Transverse colon (tissue), 4 donors: Measurements from ENCODE around the gene CCL3.
"Not testable (repeated sequence)": the region's sequence is repeated elsewhere in the genome, so short reads cannot be mapped to it uniquely, and the experiment has no call there.

Source experiments
- EP300 ChIP-seq: sonication (generic); formaldehyde crosslinking; IDR thresholded peaks from one replicate; pipeline ENCODE4 v1.6.1; 2017; ENCODE audit warnings: antibody characterized with exemption, low read depth
- POLR2A ChIP-seq: fragments of 450-650 bp; IDR thresholded peaks from one replicate; pipeline ENCODE4 v1.6.1; 2016; ENCODE audit warnings: antibody characterized with exemption, mild to moderate bottlenecking, moderate library complexity
- POLR2AphosphoS5 ChIP-seq, 3 donors: sonication (generic); formaldehyde crosslinking; IDR thresholded peaks; one replicate each; pipeline ENCODE4 v1.6.1; 2016; ENCODE audit warnings: antibody characterized with exemption in 3 of 3
- TF ChIP-seq, protein P1 (sequence below), 5 experiments: fragments of 200-600 bp in 3 of 5; fragments of 450-650 bp in 2 of 5; sonication (generic) in 3 of 5; IDR thresholded peaks; 1 replicate in 2 of 5; 2 replicates in 3 of 5; pipeline ENCODE4 v1.5.1; 2016 to 2017; ENCODE audit warnings: antibody characterized with exemption in 5 of 5, inconsistent platforms in 3 of 5, mild to moderate bottlenecking in 2 of 5, moderate library complexity in 1 of 5

- TF ChIP-seq, protein P1, sequence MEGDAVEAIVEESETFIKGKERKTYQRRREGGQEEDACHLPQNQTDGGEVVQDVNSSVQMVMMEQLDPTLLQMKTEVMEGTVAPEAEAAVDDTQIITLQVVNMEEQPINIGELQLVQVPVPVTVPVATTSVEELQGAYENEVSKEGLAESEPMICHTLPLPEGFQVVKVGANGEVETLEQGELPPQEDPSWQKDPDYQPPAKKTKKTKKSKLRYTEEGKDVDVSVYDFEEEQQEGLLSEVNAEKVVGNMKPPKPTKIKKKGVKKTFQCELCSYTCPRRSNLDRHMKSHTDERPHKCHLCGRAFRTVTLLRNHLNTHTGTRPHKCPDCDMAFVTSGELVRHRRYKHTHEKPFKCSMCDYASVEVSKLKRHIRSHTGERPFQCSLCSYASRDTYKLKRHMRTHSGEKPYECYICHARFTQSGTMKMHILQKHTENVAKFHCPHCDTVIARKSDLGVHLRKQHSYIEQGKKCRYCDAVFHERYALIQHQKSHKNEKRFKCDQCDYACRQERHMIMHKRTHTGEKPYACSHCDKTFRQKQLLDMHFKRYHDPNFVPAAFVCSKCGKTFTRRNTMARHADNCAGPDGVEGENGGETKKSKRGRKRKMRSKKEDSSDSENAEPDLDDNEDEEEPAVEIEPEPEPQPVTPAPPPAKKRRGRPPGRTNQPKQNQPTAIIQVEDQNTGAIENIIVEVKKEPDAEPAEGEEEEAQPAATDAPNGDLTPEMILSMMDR (IDR thresholded peaks at IDR 0.05), result not testable (repeated sequence)
- not testable (repeated sequence) for TF ChIP-seq POLR2AphosphoS5 (IDR thresholded peaks at IDR 0.05); POLR2A; EP300
These were observed 6.3 kb downstream of the CCL3 start for GRCh38 chr17:36083691-36084090.
